ENCODE data around the gene ACOT6. TPM values are rescaled to one million over a fixed set of nuclear protein-coding genes. Genes with fewer than 3 reads are reported as not detected.
"Not testable (repeated sequence)": the region's sequence is repeated elsewhere in the genome, so short reads cannot be mapped to it uniquely, and the experiment has no call there.

ACOT6 gene, protein sequence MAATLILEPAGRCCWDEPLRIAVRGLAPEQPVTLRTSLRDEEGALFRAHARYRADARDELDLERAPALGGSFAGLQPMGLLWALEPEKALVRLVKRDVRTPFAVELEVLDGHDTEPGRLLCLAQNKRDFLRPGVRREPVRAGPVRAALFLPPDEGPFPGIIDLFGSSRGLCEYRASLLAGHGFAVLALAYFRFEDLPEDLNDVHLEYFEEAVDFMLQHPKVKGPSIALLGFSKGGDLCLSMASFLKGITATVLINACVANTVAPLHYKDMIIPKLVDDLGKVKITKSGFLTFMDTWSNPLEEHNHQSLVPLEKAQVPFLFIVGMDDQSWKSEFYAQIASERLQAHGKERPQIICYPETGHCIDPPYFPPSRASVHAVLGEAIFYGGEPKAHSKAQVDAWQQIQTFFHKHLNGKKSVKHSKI
- total RNA-seq: not detected

DNA sequence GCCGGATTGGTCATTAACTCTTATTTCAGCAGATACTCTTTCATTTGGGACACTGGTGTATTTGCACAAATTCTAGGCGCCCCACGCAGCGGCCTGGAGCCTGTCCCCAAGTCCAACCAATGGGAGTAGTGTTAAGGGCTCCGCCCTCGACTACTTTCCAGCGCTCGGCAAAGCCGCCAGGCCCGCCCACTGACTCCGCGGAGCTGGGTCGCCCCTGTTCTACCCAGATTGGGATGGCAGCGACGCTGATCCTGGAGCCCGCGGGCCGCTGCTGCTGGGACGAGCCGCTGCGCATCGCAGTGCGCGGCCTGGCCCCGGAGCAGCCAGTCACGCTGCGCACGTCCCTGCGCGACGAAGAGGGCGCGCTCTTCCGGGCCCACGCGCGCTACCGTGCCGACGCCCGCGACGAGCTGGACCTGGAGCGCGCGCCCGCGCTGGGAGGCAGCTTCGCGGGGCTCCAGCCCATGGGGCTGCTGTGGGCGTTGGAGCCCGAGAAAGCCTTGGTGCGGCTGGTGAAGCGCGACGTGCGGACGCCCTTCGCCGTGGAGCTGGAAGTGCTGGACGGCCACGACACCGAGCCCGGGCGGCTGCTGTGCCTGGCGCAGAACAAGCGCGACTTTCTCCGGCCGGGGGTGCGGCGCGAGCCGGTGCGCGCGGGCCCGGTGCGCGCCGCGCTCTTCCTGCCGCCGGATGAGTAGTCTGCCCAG, at the start of gene ACOT6:
TSS of gene ACOT6 (plus strand) at position 179 of the 707 bp plus-strand sequence. CDS start at position 234, 55 bp downstream.
- no peaks in the 10 kb centered on the region for H3K27me3 Mint-ChIP-seq
- POLR2A ChIA-PET: interaction anchor here (1.2 kb wide), 1 partner anchor 43 kb away, joined by 3 read pairs; the partner anchor contains the start of gene ACOT2
- DNase-seq: peak; percentile 63
- H3K4me1 Mint-ChIP-seq: peaks cover 8% of the 10 kb centered on the region
- H3K4me3 Mint-ChIP-seq: peak within 1 kb of the TSS; percentile 82
- peak within 1 kb of the TSS; percentile 81 for H3K27ac Mint-ChIP-seq
- no peaks in the 10 kb centered on the region for H3K36me3 Mint-ChIP-seq (ENCODE audit: low read depth)
- CTCF ChIA-PET: interaction anchor here (0.6 to 1.5 kb wide), 5 partner anchors 11 to 104 kb away, joined by 3 to 5 read pairs (median 4); partner anchors contain the start of gene ACOT2
- H3K9me3 Mint-ChIP-seq: no peaks in the 10 kb centered on the region

DNA sequence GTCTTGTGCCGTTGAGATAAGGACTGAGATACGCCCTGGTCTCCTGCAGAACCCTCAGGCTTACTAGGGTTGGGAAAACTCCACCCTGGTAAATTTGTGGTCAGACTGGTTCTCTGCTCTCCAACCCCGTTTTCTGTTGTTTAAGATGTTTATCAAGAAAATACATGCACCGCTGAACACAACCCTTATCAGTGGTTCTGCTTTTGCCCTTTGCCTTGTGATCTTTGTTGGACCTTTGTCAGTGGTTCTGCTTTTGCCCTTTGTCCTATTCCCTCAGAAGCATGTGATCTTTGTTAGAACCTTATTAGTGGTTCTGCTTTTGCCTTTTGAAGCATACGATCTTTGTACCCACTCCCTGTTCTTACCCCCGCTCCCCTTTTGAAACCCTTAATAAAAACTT, 49.6 kb upstream of the ACOT6 start:
- POLR2A ChIA-PET, DNase-seq, CTCF ChIA-PET, H3K4me3 Mint-ChIP-seq, H3K27ac Mint-ChIP-seq, H3K27me3 Mint-ChIP-seq: not testable (repeated sequence)
- H3K9me3 Mint-ChIP-seq: peaks cover 11% of the 10 kb centered on the region
- H3K4me1 Mint-ChIP-seq: peaks cover 23% of the 10 kb centered on the region
- H3K36me3 Mint-ChIP-seq (ENCODE audit: low read depth): peaks cover 29% of the 10 kb centered on the region

DNA sequence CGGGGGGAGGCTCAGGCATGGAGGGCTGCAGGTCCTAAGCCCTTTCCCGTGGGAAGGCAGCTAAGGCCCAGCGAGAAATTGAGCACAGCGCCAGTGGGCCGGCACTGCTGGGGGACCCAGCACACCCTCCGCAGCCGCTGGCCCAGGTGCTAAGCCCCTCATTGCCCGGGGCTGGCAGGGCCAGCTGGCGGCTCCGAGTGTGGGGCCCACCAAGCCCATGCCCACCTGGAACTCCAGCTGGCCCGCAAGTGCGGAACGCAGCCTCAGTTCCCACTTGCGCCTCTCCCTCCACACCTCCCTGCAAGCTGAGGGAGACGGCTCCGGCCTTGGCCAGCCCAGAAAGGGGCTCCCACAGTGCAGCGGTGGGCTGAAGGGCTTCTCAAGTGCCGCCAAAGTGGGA, 45.9 kb upstream of the ACOT6 start:
- Mint-ChIP-seq H3K9me3 (peaks cover 11% of the 10 kb centered on the region), H3K36me3 (ENCODE audit: low read depth) (peaks cover 36% of the 10 kb centered on the region), H3K4me1 (peaks cover 43% of the 10 kb centered on the region), H3K27ac (peak overlapping the region; percentile 36)
- H3K27me3 Mint-ChIP-seq, H3K4me3 Mint-ChIP-seq, DNase-seq, POLR2A ChIA-PET: not testable (repeated sequence)
- CTCF ChIA-PET: interaction anchor here (0.7 to 1.5 kb wide), 4 partner anchors 44 to 338 kb away, joined by 3 to 4 read pairs (median 3); no protein-coding TSS in a partner anchor

DNA sequence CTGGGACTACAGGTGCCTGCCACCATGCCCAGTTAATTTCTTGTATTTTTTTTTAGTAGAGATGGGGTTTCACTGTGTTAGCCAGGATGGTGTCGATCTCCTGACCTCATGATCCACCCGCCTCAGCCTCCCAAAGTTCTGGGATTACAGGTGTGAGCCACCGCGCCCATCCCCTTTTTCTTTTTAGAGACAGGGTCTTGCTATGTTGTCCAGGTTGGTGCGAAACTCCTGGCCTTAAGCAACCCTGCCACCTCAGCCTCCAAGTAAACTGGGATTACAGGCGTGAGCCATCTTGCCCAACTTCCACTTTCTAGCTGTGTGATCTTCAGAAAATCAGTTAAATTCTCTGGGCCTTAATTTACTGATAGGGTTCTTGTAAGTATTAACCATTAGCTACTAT, 45.4 kb upstream of the ACOT6 start:
- Mint-ChIP-seq H3K27ac (peak overlapping the region; percentile 50), H3K36me3 (ENCODE audit: low read depth) (peaks cover 36% of the 10 kb centered on the region), H3K4me1 (peaks cover 41% of the 10 kb centered on the region), H3K4me3 (peak overlapping the region; percentile 89)
- CTCF ChIA-PET: interaction anchor here (0.7 to 2.5 kb wide), 4 partner anchors 25 to 338 kb away, joined by 3 to 7 read pairs (median 4); partner anchors contain the start of gene ACOT4
- DNase-seq, H3K27me3 Mint-ChIP-seq, POLR2A ChIA-PET, H3K9me3 Mint-ChIP-seq: not testable (repeated sequence)

DNA sequence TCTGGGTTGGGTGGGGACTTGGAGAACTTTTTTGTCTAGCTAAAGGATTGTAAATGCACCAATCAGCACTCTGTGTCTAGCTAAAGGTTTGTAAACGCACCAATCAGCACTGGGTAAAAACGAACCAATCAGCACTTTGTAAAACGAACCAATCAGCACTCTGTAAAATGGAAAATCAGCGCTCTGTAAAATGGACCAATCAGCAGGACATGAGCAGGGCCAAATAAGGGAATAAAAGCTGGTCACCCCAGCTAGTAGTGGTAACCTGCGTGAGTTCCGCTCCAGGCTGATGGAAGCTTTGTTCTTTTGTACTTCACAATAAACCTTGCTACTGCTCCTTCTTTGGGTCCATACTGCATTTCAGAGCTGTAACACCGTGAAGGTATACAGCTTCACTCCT, 45.0 kb upstream of the ACOT6 start:
- POLR2A ChIA-PET: interaction anchor here (0.6 kb wide), 1 partner anchor 42 kb away, joined by 4 read pairs; no protein-coding TSS in a partner anchor
- peak overlapping the region; percentile 50 for H3K27ac Mint-ChIP-seq
- no peaks in the 10 kb centered on the region for H3K27me3 Mint-ChIP-seq
- peaks cover 36% of the 10 kb centered on the region for H3K36me3 Mint-ChIP-seq (ENCODE audit: low read depth)
- H3K4me3 Mint-ChIP-seq: peak overlapping the region; percentile 89
- DNase-seq: no peak
- CTCF ChIA-PET: interaction anchor here (0.8 to 2.5 kb wide), 5 partner anchors 25 to 107 kb away, joined by 3 to 7 read pairs (median 3); partner anchors contain the start of gene ACOT4
- H3K4me1 Mint-ChIP-seq: peaks cover 41% of the 10 kb centered on the region
- peaks cover 4% of the 10 kb centered on the region for H3K9me3 Mint-ChIP-seq

DNA sequence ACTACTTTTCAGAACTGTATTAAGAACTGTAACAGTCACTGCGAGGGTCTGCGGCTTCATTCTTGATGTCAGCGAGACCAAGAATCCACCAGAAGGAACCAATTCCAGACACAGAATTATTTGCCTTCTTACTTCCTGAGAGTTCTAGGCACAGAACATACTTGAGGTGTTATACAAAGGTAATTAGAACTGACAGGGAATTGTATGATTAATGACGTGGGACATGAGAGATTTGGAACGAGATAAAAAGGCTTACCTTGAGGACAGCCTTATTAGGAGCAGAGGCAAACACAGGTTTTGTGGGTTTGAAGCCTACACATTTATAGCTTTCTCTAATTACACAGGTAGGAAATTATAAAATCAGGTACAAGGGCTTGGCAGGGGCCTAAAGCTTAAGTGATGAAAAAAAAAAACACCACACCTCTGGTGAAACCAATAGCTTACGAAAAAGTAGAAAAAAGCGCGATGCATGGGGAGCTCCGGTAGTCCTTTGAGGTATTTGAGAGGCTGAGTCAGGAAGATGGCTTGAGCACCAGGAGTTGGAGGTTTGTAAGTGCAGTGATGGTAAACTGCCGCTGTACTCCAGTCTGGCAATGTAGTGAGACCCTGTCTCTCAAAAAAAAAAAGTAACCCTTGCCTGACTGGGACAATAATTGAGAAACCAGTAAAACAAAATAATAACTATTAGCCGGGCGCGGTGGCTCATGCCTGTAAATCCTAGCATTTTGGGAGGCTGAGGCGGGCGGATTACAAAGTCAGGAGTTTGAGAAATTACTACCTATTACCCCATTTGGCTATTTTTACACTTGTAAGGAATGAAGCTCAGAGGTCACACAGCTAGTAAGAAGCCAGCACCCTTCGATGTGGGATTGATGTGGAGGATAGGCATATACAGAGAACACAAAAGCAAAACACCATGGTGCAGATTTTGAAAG, 44.1 kb upstream of the ACOT6 start:
- peak; percentile 22 for DNase-seq
- Mint-ChIP-seq H3K27me3 (no peaks in the 10 kb centered on the region), H3K4me3 (peak overlapping the region; percentile 89), H3K27ac (peak overlapping the region; percentile 99), H3K9me3 (no peaks in the 10 kb centered on the region), H3K36me3 (ENCODE audit: low read depth) (peaks cover 32% of the 10 kb centered on the region), H3K4me1 (peaks cover 41% of the 10 kb centered on the region)
- POLR2A ChIA-PET: interaction anchor here (0.6 to 1.0 kb wide), 5 partner anchors 24 to 446 kb away, joined by 3 to 5 read pairs (median 4); partner anchors contain the start of genes ACOT4 and ACOT6
- CTCF ChIA-PET: interaction anchor here (0.6 to 2.5 kb wide), 10 partner anchors 11 to 479 kb away, joined by 3 to 7 read pairs (median 4); partner anchors contain the start of gene ACOT4

DNA sequence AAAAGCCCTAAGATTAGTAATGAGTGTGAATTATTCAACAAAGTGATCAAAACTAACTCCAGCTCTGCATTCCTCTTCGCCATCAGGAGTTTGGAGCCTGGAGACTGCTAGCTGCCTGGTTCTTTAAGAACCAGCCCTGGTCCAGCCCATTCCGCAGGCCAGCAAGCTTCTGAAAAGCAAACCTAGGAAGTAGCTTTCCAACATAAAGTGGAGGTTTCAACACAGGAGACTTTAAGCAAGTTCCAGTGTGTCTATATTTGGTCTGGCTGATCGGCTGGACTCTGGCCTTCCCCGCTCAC, 43.5 kb upstream of the ACOT6 start:
- POLR2A ChIA-PET: interaction anchor here (0.6 to 1.0 kb wide), 4 partner anchors 23 to 446 kb away, joined by 3 to 5 read pairs (median 4); partner anchors contain the start of genes ACOT4 and ACOT6
- Mint-ChIP-seq H3K4me1 (peaks cover 41% of the 10 kb centered on the region), H3K4me3 (peak overlapping the region; percentile 89), H3K27ac (peak overlapping the region; percentile 99), H3K36me3 (ENCODE audit: low read depth) (peaks cover 34% of the 10 kb centered on the region)
- H3K9me3 Mint-ChIP-seq, DNase-seq, H3K27me3 Mint-ChIP-seq: not testable (repeated sequence)
- CTCF ChIA-PET: interaction anchor here (0.7 to 2.5 kb wide), 7 partner anchors 10 to 478 kb away, joined by 3 to 7 read pairs (median 5); partner anchors contain the start of gene ACOT4

DNA sequence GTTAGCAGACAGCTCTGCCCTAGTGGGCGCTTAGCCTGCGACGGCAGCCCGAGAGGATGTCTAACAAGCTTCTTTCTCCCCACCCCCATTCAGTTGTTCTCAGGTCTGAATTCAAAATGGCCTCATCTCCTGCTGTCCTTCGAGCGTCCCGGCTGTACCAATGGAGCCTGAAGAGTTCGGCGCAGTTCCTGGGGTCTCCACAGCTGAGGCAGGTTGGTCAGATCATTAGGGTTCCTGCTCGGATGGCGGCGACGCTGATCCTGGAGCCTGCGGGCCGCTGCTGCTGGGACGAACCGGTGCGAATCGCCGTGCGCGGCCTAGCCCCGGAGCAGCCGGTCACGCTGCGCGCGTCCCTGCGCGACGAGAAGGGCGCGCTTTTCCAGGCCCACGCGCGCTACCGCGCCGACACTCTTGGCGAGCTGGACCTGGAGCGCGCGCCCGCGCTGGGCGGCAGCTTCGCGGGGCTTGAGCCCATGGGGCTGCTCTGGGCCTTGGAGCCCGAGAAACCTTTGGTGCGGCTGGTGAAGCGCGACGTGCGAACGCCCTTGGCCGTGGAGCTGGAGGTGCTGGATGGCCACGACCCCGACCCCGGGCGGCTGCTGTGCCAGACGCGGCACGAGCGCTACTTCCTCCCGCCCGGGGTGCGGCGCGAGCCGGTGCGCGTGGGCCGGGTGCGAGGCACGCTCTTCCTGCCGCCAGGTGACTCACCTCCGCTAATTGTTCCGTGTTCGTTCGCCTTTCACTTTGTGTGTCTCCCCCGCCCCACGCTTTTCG, 42.9 kb upstream of the ACOT6 start, which contains the start of gene ACOT2:
TSS of gene ACOT2 (plus strand) at position 29 of the 774 bp plus-strand sequence. CDS start at position 57, 28 bp downstream.
- peaks cover 37% of the 10 kb centered on the region for H3K36me3 Mint-ChIP-seq (ENCODE audit: low read depth)
- CTCF ChIA-PET: interaction anchor here (0.5 to 2.5 kb wide), 11 partner anchors 10 to 1110 kb away, joined by 3 to 7 read pairs (median 5); partner anchors contain the start of gene ACOT4

DNA sequence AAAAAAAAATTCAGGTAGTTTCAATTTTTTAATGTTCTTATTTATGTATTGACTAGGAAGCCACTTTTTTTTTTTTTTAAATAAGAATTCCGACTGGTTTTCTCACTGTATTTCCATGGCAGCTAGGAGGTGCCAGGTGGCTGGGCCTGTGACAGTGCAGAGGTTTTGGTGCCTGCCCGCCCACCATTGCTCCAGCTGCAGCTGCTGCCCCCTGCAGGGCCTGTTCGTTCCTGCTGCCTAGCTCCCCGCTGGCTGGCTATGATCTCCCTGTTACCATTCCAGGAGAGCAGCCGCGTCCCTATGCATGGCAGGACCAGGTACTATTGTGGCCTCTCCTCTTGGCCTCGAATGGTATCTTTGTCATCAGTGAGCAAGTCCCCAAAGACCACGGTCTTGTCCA, 41.4 kb upstream of the ACOT6 start:
- DNase-seq: peak; percentile 57
- CTCF ChIA-PET: interaction anchor here (0.6 to 2.5 kb wide), 11 partner anchors 8 to 584 kb away, joined by 3 to 7 read pairs (median 4); no protein-coding TSS in a partner anchor
- Mint-ChIP-seq H3K4me1 (peaks cover 30% of the 10 kb centered on the region), H3K36me3 (ENCODE audit: low read depth) (peaks cover 28% of the 10 kb centered on the region), H3K4me3 (peak overlapping the region; percentile 27), H3K27ac (peak overlapping the region; percentile 54)
- POLR2A ChIA-PET: interaction anchor here (0.5 kb wide), 1 partner anchor 57 kb away, joined by 3 read pairs; no protein-coding TSS in a partner anchor
- H3K9me3 Mint-ChIP-seq, H3K27me3 Mint-ChIP-seq: not testable (repeated sequence)

More for the DNA sequence above, 42.9 kb upstream of the ACOT6 start, which contains the start of gene ACOT2:
- Mint-ChIP-seq H3K4me1 (peaks cover 41% of the 10 kb centered on the region), H3K27ac (peak within 1 kb of the TSS; percentile 99), H3K4me3 (peak within 1 kb of the TSS; percentile 89)
- H3K9me3 Mint-ChIP-seq, H3K27me3 Mint-ChIP-seq: not testable (repeated sequence)
- POLR2A ChIA-PET: interaction anchor here (0.6 to 1.0 kb wide), 4 partner anchors 23 to 445 kb away, joined by 3 to 5 read pairs (median 4); partner anchors contain the start of genes ACOT4 and ACOT6
- DNase-seq: peak; percentile 77

DNA sequence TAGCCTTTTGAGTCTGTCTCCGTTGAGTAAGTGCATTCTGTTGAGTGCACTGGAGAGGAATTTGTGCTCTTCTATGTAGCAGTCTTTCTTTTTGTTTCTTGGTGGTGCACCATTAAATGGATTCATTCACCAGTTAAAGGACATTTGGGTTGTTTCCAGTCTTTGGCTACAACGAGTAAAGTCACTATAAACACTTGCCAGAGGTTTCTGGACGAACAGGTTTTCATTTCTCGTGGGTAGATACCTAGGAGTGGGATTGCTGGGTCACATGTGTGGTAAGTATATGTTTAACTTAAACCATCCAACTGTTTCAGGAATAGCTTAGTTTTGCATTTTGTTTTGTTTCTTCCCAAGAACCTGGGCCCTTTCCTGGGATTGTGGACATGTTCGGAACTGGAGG, 39.3 kb upstream of the ACOT6 start:
- POLR2A ChIA-PET: not testable (repeated sequence)
- CTCF ChIA-PET: interaction anchor here (0.6 kb wide), 1 partner anchor 25 kb away, joined by 3 read pairs; no protein-coding TSS in a partner anchor

DNA sequence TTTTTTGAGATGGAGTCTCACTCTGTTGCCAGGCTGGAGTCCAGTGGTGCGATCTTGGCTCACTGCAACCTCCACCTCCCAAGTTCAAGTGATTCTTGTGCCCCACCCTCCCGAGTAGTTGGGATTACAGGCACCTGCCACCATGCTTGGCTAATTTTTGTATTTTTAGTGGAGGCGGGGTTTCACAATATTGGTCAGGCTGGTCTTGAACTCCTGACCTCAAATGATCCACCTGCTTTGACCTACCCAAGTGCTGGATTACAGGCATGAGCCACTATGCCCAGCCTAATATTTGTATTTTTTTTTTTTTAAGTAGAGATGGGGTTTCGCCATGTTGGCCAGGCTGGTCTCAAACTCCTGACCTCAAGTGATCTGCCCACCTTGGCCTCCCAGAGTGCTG, 38.6 kb upstream of the ACOT6 start:
- H3K36me3 Mint-ChIP-seq (ENCODE audit: low read depth): peaks cover 12% of the 10 kb centered on the region
- H3K4me3 Mint-ChIP-seq, DNase-seq, POLR2A ChIA-PET, H3K27ac Mint-ChIP-seq, H3K9me3 Mint-ChIP-seq, H3K4me1 Mint-ChIP-seq, H3K27me3 Mint-ChIP-seq: not testable (repeated sequence)
- CTCF ChIA-PET: interaction anchor here (0.6 kb wide), 1 partner anchor 24 kb away, joined by 3 read pairs; no protein-coding TSS in a partner anchor

More for the DNA sequence above, 39.3 kb upstream of the ACOT6 start:
- H3K27ac Mint-ChIP-seq, H3K4me3 Mint-ChIP-seq, DNase-seq, H3K27me3 Mint-ChIP-seq, H3K9me3 Mint-ChIP-seq: not testable (repeated sequence)
- peaks cover 18% of the 10 kb centered on the region for H3K36me3 Mint-ChIP-seq (ENCODE audit: low read depth)
- peaks cover 16% of the 10 kb centered on the region for H3K4me1 Mint-ChIP-seq

All from activated CD4-positive, alpha-beta T cell treated with anti-CD3 and anti-CD28 coated beads, Interleukin-2, amount 10 ng/mL, durations not matched to agents 7 days and 5 days (primary cell).